ENCODE results near the gene TNFRSF9. TPM values are rescaled to one million over a fixed set of nuclear protein-coding genes. Genes with fewer than 3 reads are reported as not detected.
A peak's percentile ranks its signal among the peaks of the same experiment; 100 is the strongest.

The TNFRSF9 gene
- total and polyA plus RNA-seq, 4 donors = under 0.01 to 0.09 (median 0.02) TPM; not detected in 1

DNA sequence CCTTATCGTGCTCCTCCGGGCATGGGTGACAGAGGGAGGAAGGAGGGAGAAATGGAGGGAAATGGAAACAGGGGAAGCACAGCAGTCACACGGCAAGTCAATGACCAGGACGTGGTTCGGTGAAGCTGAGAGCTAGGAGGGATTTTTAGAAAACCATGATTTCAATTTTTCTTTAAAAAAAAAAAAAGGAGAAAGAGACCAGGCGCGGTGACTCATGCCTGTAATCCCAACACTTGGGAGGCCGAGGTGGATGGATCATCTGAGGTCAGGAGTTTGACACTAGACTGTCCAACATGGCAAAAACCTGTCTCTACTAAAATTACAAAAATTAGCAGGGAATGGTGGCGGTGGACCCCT is 776 bp upstream of the TNFRSF9 start:
- no peak for DNase-seq (ENCODE audit: low spot score)
- no peaks in the 10 kb centered on the region for H3K9me3 ChIP-seq (ENCODE audit: control insufficient read depth in 4 of 4, low read length in 3 of 4)
- TF ChIP-seq SP1 (IDR thresholded peaks at IDR 0.05) (no peak), RAD21 (IDR thresholded peaks at IDR 0.05) (no peak), HNF4G (IDR thresholded peaks at IDR 0.05) (no peak), GABPA (IDR thresholded peaks at IDR 0.05 in 1 of 2, conservative IDR thresholded peaks at IDR 0.05 in 1 of 2) (no peak), EGR1 (IDR thresholded peaks at IDR 0.05; ENCODE audit: low read depth in 2 of 2) (no peak), NR2F2 (IDR thresholded peaks at IDR 0.05) (no peak), JUND (IDR thresholded peaks at IDR 0.05) (no peak), FOXA1 (IDR thresholded peaks at IDR 0.05) (no peak), FOXA2 (IDR thresholded peaks at IDR 0.05) (no peak), YY1 (IDR thresholded peaks at IDR 0.05) (no peak), HNF4A (conservative IDR thresholded peaks at IDR 0.05) (no peak), RXRA (IDR thresholded peaks at IDR 0.05) (no peak)
- TF ChIP-seq, protein P1, sequence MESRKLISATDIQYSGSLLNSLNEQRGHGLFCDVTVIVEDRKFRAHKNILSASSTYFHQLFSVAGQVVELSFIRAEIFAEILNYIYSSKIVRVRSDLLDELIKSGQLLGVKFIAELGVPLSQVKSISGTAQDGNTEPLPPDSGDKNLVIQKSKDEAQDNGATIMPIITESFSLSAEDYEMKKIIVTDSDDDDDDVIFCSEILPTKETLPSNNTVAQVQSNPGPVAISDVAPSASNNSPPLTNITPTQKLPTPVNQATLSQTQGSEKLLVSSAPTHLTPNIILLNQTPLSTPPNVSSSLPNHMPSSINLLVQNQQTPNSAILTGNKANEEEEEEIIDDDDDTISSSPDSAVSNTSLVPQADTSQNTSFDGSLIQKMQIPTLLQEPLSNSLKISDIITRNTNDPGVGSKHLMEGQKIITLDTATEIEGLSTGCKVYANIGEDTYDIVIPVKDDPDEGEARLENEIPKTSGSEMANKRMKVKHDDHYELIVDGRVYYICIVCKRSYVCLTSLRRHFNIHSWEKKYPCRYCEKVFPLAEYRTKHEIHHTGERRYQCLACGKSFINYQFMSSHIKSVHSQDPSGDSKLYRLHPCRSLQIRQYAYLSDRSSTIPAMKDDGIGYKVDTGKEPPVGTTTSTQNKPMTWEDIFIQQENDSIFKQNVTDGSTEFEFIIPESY (IDR thresholded peaks at IDR 0.05) = no peak
- TF ChIP-seq, protein P2, sequence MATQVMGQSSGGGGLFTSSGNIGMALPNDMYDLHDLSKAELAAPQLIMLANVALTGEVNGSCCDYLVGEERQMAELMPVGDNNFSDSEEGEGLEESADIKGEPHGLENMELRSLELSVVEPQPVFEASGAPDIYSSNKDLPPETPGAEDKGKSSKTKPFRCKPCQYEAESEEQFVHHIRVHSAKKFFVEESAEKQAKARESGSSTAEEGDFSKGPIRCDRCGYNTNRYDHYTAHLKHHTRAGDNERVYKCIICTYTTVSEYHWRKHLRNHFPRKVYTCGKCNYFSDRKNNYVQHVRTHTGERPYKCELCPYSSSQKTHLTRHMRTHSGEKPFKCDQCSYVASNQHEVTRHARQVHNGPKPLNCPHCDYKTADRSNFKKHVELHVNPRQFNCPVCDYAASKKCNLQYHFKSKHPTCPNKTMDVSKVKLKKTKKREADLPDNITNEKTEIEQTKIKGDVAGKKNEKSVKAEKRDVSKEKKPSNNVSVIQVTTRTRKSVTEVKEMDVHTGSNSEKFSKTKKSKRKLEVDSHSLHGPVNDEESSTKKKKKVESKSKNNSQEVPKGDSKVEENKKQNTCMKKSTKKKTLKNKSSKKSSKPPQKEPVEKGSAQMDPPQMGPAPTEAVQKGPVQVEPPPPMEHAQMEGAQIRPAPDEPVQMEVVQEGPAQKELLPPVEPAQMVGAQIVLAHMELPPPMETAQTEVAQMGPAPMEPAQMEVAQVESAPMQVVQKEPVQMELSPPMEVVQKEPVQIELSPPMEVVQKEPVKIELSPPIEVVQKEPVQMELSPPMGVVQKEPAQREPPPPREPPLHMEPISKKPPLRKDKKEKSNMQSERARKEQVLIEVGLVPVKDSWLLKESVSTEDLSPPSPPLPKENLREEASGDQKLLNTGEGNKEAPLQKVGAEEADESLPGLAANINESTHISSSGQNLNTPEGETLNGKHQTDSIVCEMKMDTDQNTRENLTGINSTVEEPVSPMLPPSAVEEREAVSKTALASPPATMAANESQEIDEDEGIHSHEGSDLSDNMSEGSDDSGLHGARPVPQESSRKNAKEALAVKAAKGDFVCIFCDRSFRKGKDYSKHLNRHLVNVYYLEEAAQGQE (IDR thresholded peaks at IDR 0.05) = no peak
- TF ChIP-seq, protein P3, sequence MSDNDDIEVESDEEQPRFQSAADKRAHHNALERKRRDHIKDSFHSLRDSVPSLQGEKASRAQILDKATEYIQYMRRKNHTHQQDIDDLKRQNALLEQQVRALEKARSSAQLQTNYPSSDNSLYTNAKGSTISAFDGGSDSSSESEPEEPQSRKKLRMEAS (IDR thresholded peaks at IDR 0.05) = no peak
- H3K4me3 ChIP-seq (ENCODE audit: low read depth in 1 of 3, low read length in 3 of 3) = no peak overlapping the region
- H3K36me3 ChIP-seq (ENCODE audit: control insufficient read depth in 4 of 4, insufficient read depth in 3 of 4, low read depth in 1 of 4, low read length in 3 of 4) = no peaks in the 10 kb centered on the region
- H3K27me3 ChIP-seq (ENCODE audit: control insufficient read depth in 4 of 4, insufficient read depth in 4 of 4, low read length in 3 of 4) = peaks cover 0 to 14% (median 1%) of the 10 kb centered on the region in 4 donors
- peaks cover 0 to 8% (median 3%) of the 10 kb centered on the region in 4 donors for H3K4me1 ChIP-seq (ENCODE audit: control insufficient read depth in 4 of 4, insufficient read depth in 4 of 4, low read length in 3 of 4)
- no peak overlapping the region for H3K27ac ChIP-seq (ENCODE audit: low read depth in 1 of 2, low read length in 2 of 2)
- no peak overlapping the region for H3K9ac ChIP-seq (ENCODE audit: low read depth in 1 of 2, low read length in 2 of 2)
- 71% methylated on average over 9 of the region's 9 CpGs for WGBS

DNA sequence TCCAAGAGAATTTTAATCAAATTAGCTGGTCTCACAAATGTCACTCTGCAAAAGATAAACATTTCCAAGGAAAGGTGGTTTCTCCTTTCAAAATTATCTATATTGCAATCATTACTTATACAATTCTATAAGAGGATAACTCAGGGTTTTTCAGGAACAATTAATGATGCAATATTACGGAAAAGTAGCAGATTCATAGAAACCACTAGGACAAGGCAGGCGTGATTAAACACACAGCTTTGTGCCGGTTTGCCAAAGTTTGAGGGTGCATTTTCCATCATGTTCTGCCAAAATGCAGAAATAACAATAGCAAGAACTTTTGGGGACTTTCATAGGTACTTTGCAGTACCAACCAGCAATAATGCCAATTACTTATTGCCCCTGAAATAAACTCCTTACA is 605 bp downstream of the TNFRSF9 start:
- WGBS = 73% methylated on average over 3 of the region's 3 CpGs
- TF ChIP-seq NR2F2 (IDR thresholded peaks at IDR 0.05) = no peak
- TF ChIP-seq, protein P4, sequence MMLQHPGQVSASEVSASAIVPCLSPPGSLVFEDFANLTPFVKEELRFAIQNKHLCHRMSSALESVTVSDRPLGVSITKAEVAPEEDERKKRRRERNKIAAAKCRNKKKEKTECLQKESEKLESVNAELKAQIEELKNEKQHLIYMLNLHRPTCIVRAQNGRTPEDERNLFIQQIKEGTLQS (IDR thresholded peaks at IDR 0.05) = peak; percentile 17
- TF ChIP-seq, protein P1 (IDR thresholded peaks at IDR 0.05) = no peak
- no peak for TF ChIP-seq JUND (IDR thresholded peaks at IDR 0.05)
- no peak for TF ChIP-seq SP1 (IDR thresholded peaks at IDR 0.05)
- TF ChIP-seq, protein P2 (IDR thresholded peaks at IDR 0.05) = no peak
- Histone ChIP-seq H3K9me3 (ENCODE audit: control insufficient read depth in 4 of 4, low read length in 3 of 4) (no peaks in the 10 kb centered on the region), H3K27ac (ENCODE audit: low read depth in 1 of 2, low read length in 2 of 2) (no peak overlapping the region), H3K4me1 (ENCODE audit: control insufficient read depth in 4 of 4, insufficient read depth in 4 of 4, low read length in 3 of 4) (peaks cover 0 to 8% (median 3%) of the 10 kb centered on the region in 4 donors), H3K27me3 (ENCODE audit: control insufficient read depth in 4 of 4, insufficient read depth in 4 of 4, low read length in 3 of 4) (peaks cover 0 to 17% (median 1%) of the 10 kb centered on the region in 4 donors), H3K4me3 (ENCODE audit: low read depth in 1 of 3, low read length in 3 of 3) (no peak overlapping the region), H3K36me3 (ENCODE audit: control insufficient read depth in 4 of 4, insufficient read depth in 3 of 4, low read depth in 1 of 4, low read length in 3 of 4) (no peaks in the 10 kb centered on the region), H3K9ac (ENCODE audit: low read depth in 1 of 2, low read length in 2 of 2) (no peak overlapping the region)
- DNase-seq (ENCODE audit: low spot score) = no peak
